ENCODE results near the gene TCTN3.
"Not testable (repeated sequence)": the region's sequence is repeated elsewhere in the genome, so short reads cannot be mapped to it uniquely, and the experiment has no call there.

The TCTN3 gene

DNA sequence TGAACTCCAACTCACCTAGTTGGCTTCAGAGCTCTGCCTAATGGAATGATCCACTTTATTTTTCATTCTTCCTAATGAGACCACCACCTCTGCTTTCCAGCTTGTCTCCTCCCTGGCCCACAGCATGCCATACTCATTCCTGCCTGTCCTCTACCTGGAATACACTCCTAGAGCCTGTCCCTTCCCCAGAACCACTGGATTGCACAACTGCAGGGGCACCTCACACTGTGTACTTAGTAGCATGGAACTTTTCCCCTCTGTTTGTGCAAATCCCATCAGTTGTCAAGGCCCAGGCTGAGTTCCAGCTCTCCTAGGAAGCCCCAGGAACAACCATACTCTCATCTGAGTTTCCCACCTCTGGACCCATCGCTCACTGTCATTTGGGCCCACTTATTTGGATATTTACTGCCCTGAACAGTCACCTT, 52.8 kb downstream of the TCTN3 start:
- DNase-seq, result no peak
- intact Hi-C loops (cut with DNase I), result no loop called here

DNA sequence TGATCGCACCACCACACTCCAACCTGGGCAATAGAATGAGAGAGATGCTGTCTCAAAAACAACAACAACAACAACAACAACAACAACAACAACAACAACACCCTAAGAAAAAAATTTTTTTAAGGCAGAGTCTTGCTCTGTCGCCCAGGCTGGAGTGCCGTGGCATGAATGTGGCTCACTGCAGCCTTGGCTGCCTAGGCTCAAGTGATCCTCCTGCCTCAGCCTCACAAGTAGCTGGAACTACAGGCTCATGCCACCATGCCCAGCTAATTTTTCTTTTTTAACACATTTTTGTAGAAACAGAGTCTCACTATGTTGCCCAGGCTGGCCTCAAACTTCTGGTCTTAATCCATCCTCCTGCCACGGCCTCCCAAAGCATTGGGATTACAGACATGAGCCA, 55.8 kb downstream of the TCTN3 start:
- intact Hi-C loops (cut with DNase I), result no loop called here
- DNase-seq, result no peak

DNA sequence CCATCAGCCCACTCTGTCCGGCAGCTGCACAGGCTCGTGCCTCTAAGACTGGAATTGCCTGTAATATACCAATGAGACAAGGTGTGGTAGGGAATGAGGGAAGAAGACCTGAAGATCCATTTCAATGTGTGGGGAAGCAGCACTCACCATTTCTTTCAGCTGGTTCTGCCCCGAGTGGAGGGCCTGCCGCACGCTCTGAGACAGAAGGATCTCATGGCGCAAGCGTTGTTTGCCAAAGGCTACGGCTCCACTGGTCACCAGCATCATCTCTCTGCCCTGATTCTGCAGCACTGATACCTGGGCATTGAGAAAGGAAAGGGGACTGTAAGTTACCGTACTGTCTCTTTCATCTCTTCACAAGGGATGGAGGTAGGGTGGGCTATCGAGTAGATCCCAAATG, 56.6 kb downstream of the TCTN3 start:
- intact Hi-C loops (cut with DNase I), result no loop called here
- DNase-seq, result no peak

DNA sequence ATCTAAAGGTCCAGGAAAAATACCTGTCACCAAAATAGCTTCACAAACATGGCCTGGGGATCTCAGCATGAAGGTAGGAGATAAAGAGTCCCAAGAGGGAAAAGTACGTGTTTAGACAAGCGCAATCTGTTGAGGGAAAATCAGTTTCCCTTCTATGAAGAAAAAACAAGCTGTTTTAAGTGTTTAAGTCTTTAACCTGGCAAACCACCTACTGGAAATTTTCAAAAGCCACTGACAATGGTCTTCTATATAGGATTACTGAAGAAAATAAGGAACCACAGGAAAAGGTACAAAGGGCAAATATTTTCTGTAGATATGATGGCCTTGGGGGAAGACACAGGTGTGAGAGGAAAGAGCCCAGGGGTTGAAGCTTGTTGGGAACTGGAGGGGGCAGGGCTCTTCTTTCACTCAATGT, 58.4 kb downstream of the TCTN3 start:
- intact Hi-C loops (cut with DNase I), result no loop called here
- DNase-seq, result no peak

DNA sequence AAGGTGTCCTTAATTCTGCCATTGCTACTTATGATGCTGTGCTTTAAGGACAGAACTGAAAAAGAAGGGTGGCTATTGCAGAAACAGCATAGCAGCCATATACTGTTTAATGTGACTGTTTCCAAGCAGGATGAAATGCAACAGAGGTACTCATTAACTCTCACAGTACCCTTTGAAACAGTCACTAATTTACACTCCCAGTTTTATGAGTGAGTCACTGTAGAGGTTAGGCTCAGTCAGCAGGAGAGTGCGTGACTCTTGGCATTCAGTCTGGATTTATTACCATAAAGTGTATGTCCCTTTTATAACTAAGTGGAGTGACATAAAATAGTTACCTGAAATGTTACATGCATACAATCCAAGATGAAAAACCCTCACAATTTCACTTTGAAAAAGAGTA, 64.9 kb downstream of the TCTN3 start:
- DNase-seq, result no peak
- intact Hi-C loops (cut with DNase I), result no loop called here

DNA sequence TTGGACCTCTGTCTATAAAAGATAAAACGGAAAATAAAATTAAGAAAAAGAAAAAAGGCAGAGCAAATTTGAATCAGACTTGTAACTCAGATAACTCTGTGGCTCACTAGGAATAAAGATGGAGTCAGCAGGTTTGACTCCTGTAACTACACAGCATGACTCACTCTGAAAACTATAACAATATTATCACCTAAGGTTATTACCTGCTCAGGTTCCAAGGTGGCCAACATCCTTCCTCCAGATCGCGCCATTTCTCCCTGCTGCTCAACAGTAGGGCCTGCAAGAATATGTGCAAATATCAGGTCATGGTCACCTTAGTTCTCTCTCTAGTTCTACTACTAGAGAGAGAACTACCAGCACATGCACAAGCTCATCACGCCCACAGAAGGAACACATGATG, 67.2 kb downstream of the TCTN3 start:
- intact Hi-C loops (cut with DNase I), result no loop called here

DNA sequence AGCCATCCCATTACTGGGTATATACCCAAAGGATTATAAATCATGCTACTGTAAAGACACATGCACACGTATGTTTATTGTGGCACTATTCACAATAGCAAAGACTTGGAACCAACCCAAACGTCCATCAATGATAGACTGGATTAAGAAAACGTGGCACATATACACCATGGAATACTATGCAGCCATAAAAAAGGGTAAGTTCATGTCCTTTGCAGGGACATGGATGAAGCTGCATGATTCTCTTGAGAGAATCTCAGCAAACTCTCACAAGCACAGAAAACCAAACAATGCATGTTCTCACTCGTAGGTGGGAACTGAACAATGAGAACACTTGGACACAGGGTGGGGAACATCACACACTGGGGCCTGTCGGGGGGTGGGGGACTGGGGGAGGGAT, 73.3 kb downstream of the TCTN3 start:
- DNase-seq; intact Hi-C loops (cut with DNase I): not testable (repeated sequence)

More for the DNA sequence above, 67.2 kb downstream of the TCTN3 start:
- no peak for DNase-seq

DNA sequence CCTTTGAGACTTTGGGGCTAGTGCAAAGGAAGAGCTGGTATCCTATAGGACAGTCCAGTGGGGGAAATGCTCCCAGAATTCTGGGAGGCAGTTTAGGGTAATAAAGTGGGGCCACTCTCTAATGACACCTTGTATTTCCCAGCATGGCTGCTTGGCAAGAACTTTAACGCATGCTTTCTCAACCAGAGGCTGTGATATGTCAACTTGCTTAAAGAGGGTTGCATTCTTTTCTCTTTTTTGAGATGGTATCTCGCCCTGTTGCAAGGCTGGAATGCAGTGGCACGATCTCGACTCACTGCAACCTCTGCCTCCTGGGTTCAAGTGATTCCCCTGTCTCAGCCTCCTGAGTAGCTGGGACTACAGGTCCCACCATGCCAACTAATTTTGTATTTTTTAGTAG, 75.6 kb downstream of the TCTN3 start:
- intact Hi-C loops (cut with DNase I), result no loop called here
- no peak for DNase-seq

DNA sequence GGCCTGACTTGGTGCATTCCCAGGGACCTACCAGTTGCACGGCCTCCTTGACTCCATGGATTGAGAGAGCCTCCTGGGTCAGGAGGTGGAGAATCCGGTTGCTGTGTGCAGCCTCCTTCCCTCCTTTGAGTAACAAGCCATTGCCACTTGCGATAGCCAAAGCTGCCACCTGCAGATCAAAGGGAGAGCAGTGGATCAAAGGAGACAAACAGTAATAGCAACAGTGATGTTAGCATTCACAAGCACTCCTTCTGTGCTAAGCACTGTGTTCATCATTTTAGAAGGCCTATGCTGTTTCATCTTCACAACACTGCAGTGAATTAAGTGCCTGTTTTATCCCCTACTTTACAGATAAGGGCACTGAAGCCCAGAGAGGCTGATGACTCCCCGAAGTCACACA, 77.3 kb downstream of the TCTN3 start:
- DNase-seq, result no peak
- intact Hi-C loops (cut with DNase I), result no loop called here
